ENCODE results near the gene ATP6V1E1.
A peak's percentile ranks its signal among the peaks of the same experiment; 100 is the strongest.
"Not testable (repeated sequence)": the region's sequence is repeated elsewhere in the genome, so short reads cannot be mapped to it uniquely, and the experiment has no call there.

The ATP6V1E1 gene

DNA sequence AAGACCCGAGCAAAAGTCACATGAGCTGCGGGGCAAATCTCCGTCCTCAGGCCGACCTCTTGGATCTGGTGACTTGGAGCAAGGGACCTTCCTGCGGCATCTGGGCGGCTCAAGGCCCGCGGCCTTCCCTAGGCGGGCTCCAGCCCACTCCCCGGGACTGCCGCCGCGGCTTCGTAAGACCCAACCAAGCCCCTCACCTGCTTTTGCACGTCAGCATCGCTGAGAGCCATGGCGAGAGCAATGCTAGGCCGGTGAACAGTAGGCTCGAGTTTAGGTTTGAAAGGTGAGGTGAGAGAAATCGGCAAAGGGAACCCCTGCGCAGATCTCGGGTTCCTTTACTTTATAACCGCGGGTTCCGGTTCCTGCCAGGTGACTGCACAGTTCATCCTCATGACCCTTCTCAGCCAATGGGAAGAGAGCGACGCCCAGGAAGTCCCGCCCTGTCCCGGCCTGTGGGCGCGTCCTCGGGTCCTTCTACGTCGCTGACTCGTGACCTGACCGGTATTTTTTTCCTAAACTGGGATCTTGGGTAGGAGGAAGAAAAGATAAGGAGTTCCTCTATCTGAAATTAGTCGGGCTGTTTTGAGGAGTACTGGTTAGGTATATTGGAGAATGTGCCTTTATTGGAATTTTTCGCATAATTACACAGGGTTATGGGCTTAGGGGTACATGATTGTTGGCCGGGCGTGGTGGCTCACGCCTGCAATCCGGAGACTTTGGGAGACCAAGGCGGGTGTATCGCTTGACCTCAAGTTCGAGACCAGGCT is at the start of gene ATP6V1E1:
Gene ATP6V1E1 (minus strand): TSS at position 344 of the 767 bp plus-strand sequence. CDS start 114 bp downstream, at position 230.
- H3K9me3 Mint-ChIP-seq: no peaks in the 10 kb centered on the region
- peak within 1 kb of the TSS; percentile 91 to 92 for H3K4me3 Mint-ChIP-seq
- H3K27me3 Mint-ChIP-seq: no peaks in the 10 kb centered on the region
- ATAC-seq (peak; percentile 100), DNase-seq (peak; percentile 88 to 94)
- H3K27ac Mint-ChIP-seq: peak within 1 kb of the TSS; percentile 87 to 96
- peaks cover 26% of the 10 kb centered on the region for H3K4me1 Mint-ChIP-seq

DNA sequence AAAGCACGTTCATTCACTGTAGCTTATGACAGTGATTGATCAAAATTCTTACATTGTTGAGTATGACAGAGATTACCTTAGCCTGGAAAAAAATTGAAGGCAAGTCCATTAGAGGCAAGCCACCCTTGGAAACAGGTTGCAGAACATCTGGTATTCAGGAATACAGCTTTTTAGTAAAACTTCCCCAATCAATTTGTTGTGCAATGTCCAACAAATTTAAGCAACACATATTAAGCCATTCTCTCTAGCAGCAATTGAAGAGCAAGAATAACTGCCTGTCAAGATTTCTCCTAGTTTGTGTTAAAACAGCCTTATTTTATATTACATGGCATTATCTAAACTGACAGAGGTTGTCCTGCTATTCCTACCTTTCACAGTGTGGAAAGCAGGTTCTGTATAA is 47.0 kb upstream of the ATP6V1E1 start:
- DNase-seq: no peak
- H3K27ac Mint-ChIP-seq: no peak overlapping the region
- ATAC-seq: no peak
- H3K4me3 Mint-ChIP-seq: no peak overlapping the region
- H3K27me3 Mint-ChIP-seq: no peaks in the 10 kb centered on the region
- H3K4me1 Mint-ChIP-seq: peaks cover 21% of the 10 kb centered on the region
- no peaks in the 10 kb centered on the region for H3K9me3 Mint-ChIP-seq

DNA sequence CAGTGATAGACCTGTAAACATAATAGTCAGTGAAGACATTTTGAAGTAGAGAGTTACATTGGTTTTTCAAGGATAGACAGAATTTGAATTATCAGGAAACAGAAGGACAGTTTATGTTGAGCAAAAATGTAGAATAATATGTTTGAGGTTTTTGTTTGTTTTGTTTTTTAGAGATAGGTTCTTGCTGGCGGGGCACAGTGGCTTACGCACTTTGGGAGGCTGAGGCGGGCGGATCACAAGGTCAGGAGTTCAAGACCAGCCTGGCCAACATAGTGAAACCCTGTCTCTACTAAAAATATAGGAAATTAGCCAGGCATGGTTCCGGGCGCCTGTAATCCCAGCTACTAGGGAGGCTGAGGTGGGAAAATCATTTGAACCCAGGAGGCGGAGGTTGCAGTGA is 45.6 kb upstream of the ATP6V1E1 start:
- Mint-ChIP-seq H3K27ac (peak overlapping the region in 1 of 2 donors; percentile 34), H3K27me3 (no peaks in the 10 kb centered on the region), H3K4me1 (peaks cover 24% of the 10 kb centered on the region), H3K4me3 (no peak overlapping the region), H3K9me3 (no peaks in the 10 kb centered on the region)
- no peak for ATAC-seq
- no peak for DNase-seq

DNA sequence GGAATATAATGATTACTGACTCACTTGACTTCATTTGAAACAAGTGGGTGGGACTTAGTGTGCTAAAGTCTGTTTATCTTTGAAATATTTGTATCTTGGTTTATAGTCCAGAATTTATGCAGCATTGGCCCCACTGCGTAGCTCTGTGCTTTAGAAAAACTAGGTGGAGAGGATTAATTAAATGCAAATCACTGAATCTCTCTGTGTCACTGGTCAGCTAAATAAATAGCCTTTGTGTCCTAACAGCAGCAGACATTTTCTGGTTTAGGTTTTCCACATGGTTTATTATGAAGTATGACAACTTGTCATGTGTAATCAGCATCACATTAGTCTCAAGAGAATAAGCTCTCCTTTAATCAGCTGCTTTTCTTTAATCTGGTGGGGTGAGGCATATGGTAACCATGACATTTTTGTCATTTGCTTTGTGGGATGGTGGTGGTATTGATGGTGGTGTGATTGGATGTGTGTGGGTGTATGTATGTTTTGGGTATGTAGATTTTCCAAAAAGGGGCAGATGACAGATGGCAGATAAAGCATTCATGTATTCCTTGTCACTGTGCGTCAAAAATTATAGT is 44.0 kb upstream of the ATP6V1E1 start:
- Mint-ChIP-seq H3K27me3 (no peaks in the 10 kb centered on the region), H3K4me1 (peaks cover 26% of the 10 kb centered on the region), H3K9me3 (no peaks in the 10 kb centered on the region), H3K27ac (peak overlapping the region; percentile 41 to 97), H3K4me3 (peak overlapping the region; percentile 0 to 3)
- peak in 1 of 2 donors; percentile 18 for DNase-seq
- peak; percentile 81 for ATAC-seq

DNA sequence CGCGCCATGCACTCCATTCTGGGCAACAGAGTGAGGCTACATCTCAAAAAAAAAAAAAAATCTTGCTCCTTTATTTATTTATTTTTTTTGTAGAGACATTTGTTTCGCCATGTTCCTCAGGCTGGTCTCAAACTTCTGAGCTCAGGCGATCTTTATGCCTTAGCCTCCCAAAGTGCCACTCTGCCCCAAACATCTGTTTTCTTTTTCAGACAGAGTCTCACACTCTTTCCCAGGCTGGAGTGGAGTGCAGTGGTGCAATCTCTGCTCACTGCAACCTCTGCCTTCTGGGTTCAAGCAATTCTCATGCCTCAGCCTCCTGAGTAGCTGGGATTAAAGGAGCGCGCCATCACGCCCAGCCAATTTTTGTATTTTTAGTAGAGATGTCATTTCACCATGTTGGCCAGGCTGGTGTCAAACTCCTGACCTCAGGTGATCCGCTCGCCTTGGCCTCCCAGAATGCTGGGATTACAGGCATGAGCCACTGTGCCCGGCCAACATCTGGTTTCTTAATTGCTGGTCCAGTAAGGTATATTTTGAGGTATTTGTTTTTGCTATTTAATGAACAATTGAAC is 43.1 kb upstream of the ATP6V1E1 start:
- H3K4me3 Mint-ChIP-seq, H3K27me3 Mint-ChIP-seq, ATAC-seq, DNase-seq, H3K9me3 Mint-ChIP-seq: not testable (repeated sequence)
- Mint-ChIP-seq H3K27ac (peak overlapping the region in 1 of 2 donors; percentile 61), H3K4me1 (peaks cover 26% of the 10 kb centered on the region)

DNA sequence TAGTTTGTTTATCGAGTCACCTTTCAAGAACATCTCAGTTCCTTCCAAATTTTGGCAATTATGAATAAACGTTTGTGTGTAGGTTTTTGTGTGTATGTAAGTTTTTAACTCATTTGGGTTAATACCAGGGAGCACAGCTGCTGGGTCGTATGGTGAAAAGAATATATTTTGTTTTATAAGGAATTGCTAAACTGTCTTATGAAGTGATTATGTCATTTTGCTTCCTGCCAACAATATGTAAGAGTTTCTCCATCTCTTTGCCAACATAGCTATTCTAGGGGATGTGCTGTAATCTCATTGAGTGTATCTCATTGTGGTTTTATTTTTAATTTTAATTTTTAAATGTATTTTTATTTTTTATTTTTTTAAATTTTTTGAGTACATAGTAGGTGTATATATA is 37.3 kb upstream of the ATP6V1E1 start:
- Mint-ChIP-seq H3K9me3 (no peaks in the 10 kb centered on the region), H3K27me3 (no peaks in the 10 kb centered on the region), H3K27ac (no peak overlapping the region), H3K4me1 (peaks cover 5% of the 10 kb centered on the region), H3K4me3 (no peak overlapping the region)
- ATAC-seq (no peak), DNase-seq (no peak)

DNA sequence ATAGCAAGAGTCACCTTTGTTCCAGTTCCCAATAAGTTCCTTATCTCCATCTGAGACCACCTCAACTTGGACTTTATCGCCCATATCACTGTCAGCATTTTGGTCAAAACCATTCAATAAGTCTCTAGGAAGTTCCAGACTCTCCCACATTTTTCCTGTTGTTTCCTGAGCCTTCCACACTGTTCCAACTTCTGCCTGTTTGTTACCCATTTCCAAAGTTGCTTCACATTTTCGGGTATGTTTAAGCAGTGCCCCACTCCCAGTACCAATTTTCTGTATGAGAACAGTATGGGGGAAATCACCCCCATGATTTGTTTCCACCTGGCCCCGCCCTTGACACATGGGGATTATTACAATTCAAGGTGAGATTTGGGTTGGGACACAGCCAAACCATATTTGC is 36.7 kb upstream of the ATP6V1E1 start:
- no peaks in the 10 kb centered on the region for H3K27me3 Mint-ChIP-seq
- no peak for ATAC-seq

DNA sequence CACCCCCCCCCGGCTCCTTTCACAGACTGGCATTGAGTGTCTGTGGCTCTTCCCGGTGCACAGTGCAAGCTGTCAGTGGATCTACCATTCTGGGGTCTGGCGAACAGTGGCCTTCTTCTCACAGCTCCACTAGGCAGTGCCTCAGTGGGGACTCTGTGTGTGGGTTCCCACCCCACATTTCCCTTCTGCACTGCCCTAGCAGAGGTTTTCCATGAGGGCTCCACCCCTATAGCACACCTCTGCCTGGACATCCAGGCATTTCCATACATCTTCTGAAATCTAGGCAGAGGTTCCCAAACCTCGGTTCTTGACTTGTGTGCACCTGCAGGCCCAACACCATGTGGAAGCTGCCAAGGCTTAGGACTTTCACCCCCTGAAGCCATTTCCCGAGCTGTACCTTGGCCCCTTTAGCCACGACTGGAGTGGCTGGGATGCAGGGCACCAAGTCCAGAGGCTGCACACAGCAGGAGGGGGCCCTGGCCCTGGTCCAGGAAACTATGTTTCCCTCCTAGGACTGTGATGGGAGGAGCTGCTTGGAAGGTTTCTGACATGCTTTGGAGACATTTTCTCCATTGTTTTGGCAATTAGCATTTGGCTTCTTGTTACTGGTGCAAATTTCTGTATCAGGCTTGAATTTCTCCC is 36.0 kb upstream of the ATP6V1E1 start:
- peaks cover 5% of the 10 kb centered on the region for H3K4me1 Mint-ChIP-seq
- no peak for ATAC-seq
- H3K4me3 Mint-ChIP-seq: no peak overlapping the region
- H3K9me3 Mint-ChIP-seq: no peaks in the 10 kb centered on the region
- no peak overlapping the region for H3K27ac Mint-ChIP-seq
- DNase-seq: no peak
- no peaks in the 10 kb centered on the region for H3K27me3 Mint-ChIP-seq

More for the DNA sequence above, 36.7 kb upstream of the ATP6V1E1 start:
- no peak for DNase-seq
- Mint-ChIP-seq H3K9me3 (no peaks in the 10 kb centered on the region), H3K4me3 (no peak overlapping the region), H3K27ac (no peak overlapping the region), H3K4me1 (peaks cover 5% of the 10 kb centered on the region)

DNA sequence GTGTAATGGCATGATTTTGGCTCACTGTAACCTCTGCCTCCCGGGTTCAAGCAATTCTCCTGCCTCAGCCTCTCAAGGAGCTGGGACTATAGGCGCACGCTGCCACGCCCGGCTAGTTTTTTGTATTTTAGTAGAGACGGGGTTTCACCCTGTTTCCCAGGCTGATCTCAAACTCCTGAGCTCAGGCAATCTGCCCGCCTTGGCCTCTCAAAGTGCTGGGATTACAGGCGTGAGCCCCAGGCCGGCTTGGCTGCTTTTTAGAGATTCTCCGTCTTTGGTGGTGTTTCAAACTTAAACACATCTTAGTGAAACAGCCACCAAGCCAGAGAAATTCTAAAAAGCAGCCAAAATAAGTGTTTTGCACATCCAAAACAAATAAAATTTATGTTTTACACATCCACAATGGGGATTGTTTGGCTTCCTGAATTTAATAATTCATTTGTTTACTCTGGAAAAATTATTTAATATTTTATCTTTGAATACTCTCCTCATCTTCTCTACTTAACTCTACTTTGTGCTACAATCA is 28.4 kb upstream of the ATP6V1E1 start:
- Mint-ChIP-seq H3K4me1 (no peaks in the 10 kb centered on the region), H3K4me3 (no peak overlapping the region), H3K27me3 (no peaks in the 10 kb centered on the region), H3K27ac (no peak overlapping the region), H3K9me3 (no peaks in the 10 kb centered on the region)
- DNase-seq: no peak
- no peak for ATAC-seq

DNA sequence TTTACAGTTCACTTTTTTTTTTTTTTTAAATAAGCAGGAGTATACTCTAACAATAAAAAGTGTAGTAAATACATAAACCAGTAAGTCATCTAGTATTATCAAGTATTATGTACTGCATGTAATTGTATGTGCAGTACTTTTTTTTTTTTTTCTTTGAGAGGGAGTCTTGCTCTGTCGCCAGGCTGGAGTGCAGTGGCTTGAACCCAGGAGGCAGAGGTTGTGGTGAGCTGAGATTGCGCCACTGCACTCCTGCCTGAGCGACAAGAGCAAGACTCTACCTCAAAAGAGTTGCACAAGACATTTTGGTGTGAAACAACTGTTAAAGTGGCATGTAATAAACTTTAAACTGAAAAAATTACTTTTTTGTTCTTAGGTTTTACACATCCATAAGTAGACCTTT is 26.7 kb upstream of the ATP6V1E1 start:
- Mint-ChIP-seq H3K9me3 (no peaks in the 10 kb centered on the region), H3K4me3 (no peak overlapping the region), H3K27me3 (no peaks in the 10 kb centered on the region), H3K27ac (no peak overlapping the region), H3K4me1 (peaks cover 4% of the 10 kb centered on the region)
- no peak for DNase-seq
- no peak for ATAC-seq

DNA sequence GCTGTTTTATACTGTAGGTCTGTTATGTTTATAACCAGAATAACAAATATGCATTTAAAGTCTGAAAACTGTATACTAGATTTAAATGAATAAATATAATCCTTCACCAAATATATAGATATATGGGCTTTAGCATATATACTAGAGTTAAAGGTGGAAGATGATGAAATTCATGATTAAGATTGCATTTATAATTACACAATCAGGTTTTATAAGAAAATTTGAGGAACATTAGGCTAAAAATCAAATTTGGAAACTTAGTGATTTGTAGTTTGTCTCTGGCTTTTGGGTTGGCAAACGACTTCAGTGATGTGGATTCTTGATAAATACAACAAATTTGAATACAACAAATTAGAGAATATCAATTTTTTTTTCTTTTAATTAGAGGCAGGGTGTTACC is 20.0 kb upstream of the ATP6V1E1 start:
- DNase-seq: no peak
- ATAC-seq: no peak
- no peaks in the 10 kb centered on the region for H3K27me3 Mint-ChIP-seq
- no peaks in the 10 kb centered on the region for H3K9me3 Mint-ChIP-seq
- H3K4me3 Mint-ChIP-seq: no peak overlapping the region
- peaks cover 10% of the 10 kb centered on the region for H3K4me1 Mint-ChIP-seq
- no peak overlapping the region for H3K27ac Mint-ChIP-seq

DNA sequence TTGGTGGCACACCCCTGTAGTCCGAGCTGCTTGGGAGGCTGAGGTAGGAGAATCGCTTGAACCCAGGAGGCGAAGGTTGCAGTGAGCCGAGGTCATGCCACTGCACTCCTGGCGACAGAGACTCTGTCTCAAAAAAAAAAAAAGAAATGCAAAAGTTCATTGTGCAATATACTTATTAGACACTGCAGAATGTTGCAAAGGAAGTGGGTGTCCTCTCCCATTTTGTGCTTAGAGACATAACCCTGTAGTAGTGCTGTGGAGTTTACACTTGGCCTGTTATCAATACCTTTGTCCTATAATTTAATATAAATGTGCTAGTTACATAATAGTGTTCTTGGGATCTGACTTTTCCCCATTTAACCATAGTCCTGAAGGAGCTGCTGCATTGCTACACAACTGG is 19.4 kb upstream of the ATP6V1E1 start:
- Mint-ChIP-seq H3K4me1 (peaks cover 10% of the 10 kb centered on the region), H3K27ac (peak overlapping the region in 1 of 2 donors; percentile 34), H3K4me3 (no peak overlapping the region), H3K27me3 (no peaks in the 10 kb centered on the region), H3K9me3 (no peaks in the 10 kb centered on the region)
- DNase-seq: no peak
- no peak for ATAC-seq

DNA sequence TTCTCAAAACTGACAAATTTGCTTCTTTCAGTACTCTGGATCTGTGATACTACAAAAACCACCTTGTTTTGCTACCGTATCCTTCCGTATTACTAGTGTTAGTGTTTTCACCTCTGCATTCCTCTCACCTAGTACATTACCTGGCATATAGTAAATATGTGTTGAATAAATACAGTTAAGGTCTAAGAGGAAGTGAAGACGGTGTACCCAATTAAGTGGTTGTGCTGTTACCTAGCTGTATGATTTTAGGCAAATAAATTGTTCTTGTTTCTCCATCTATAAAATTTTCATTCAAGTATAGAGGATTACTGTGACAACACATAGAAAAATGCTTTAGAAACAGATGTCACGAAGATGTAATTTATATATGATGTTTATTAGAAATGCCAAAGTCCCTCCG is 18.9 kb upstream of the ATP6V1E1 start:
- no peak for DNase-seq
- Mint-ChIP-seq H3K27me3 (no peaks in the 10 kb centered on the region), H3K9me3 (no peaks in the 10 kb centered on the region), H3K27ac (no peak overlapping the region), H3K4me3 (no peak overlapping the region), H3K4me1 (peaks cover 10% of the 10 kb centered on the region)
- no peak for ATAC-seq

DNA sequence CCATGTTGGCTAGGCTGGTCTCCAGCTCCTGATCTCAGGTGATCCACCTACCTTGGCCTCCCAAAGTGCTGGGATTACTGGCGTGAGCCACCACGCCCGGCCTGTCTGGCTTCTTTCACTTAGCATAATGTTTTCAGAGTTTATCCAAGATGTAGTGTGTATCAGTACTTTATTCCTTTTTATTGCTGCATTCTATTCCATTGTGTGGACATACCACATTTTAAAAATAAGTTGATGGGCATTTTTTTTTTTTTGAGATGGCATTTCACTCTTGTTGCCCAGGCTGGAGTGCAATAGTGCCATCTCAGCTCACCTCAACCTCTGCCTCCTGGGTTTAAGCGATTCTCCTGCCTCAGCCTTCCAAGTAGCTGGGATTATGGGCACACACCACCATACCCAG is 13.8 kb upstream of the ATP6V1E1 start:
- not testable (repeated sequence) for DNase-seq, ATAC-seq, H3K9me3 Mint-ChIP-seq, H3K27me3 Mint-ChIP-seq, H3K4me3 Mint-ChIP-seq, H3K27ac Mint-ChIP-seq
- peaks cover 20% of the 10 kb centered on the region for H3K4me1 Mint-ChIP-seq

DNA sequence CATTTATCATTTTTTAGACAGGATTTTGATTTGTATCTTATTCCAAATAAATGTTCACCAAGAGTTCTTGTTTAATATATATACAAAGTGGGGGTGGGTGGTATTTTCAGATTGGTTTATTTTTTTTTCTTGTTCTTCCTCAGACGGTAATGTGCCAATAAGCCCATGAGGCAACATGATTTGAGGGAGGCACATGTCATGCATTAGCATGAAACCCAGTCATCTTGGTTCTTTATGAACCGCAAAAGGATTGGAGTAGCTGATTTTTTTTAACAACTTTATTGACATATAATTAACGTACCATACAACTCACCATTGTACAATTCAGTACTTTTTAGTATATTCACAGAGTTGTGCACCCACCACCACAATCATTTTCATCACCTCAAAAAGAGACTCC is 12.7 kb upstream of the ATP6V1E1 start:
- Mint-ChIP-seq H3K27me3 (no peaks in the 10 kb centered on the region), H3K4me3 (no peak overlapping the region), H3K9me3 (no peaks in the 10 kb centered on the region), H3K27ac (no peak overlapping the region), H3K4me1 (peaks cover 20% of the 10 kb centered on the region)
- DNase-seq (no peak), ATAC-seq (no peak)

All from stimulated activated naive CD8-positive, alpha-beta T cell treated with anti-CD3 and anti-CD28 coated beads, Interleukin-15, amount 100 ng/mL, for 72 hours (primary cell).